Neural progenitor cell (in vitro differentiated cells): Measurements from ENCODE around the gene RAD54L2.
A peak's percentile ranks its signal among the peaks of the same experiment; 100 is the strongest.

Source experiments
- EZH2 ChIP-seq: fragments of 200-600 bp; sonication (generic); IDR thresholded peaks from 2 replicates; pipeline ENCODE4 v1.6.1; 2017; ENCODE audit warnings: antibody characterized with exemption, mild to moderate bottlenecking, moderate library complexity
- EZH2phosphoT487 ChIP-seq: fragments of 200-600 bp; sonication (generic); IDR thresholded peaks from 2 replicates; pipeline ENCODE4 v1.6.1; 2017; ENCODE audit warnings: antibody characterized with exemption
- TF ChIP-seq, protein P1 (sequence below): fragments of 200-600 bp; sonication (generic); IDR thresholded peaks from 2 replicates; pipeline ENCODE4 v1.5.1; 2017; ENCODE audit warnings: antibody characterized with exemption, mild to moderate bottlenecking

GRCh38 chr3:51501833-51502561, 36.5 kb upstream of the RAD54L2 start:
- TF ChIP-seq EZH2 (no peak), EZH2phosphoT487 (no peak)
- TF ChIP-seq, protein P1, sequence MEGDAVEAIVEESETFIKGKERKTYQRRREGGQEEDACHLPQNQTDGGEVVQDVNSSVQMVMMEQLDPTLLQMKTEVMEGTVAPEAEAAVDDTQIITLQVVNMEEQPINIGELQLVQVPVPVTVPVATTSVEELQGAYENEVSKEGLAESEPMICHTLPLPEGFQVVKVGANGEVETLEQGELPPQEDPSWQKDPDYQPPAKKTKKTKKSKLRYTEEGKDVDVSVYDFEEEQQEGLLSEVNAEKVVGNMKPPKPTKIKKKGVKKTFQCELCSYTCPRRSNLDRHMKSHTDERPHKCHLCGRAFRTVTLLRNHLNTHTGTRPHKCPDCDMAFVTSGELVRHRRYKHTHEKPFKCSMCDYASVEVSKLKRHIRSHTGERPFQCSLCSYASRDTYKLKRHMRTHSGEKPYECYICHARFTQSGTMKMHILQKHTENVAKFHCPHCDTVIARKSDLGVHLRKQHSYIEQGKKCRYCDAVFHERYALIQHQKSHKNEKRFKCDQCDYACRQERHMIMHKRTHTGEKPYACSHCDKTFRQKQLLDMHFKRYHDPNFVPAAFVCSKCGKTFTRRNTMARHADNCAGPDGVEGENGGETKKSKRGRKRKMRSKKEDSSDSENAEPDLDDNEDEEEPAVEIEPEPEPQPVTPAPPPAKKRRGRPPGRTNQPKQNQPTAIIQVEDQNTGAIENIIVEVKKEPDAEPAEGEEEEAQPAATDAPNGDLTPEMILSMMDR = peak; percentile 87
